ENCODE measurements around the gene RPL6. TPM values are rescaled to one million over a fixed set of nuclear protein-coding genes. Genes with fewer than 3 reads are reported as not detected.
A peak's percentile ranks its signal among the peaks of the same experiment; 100 is the strongest.
"Not testable (repeated sequence)": the region's sequence is repeated elsewhere in the genome, so short reads cannot be mapped to it uniquely, and the experiment has no call there.

RPL6 gene
- total RNA-seq, 1 donor from 2014 or later, result 1,628 TPM

GRCh38 chr12:112418273-112418607 lies 8.8 kb upstream of the RPL6 start:
- peaks cover 22% of the 10 kb centered on the region for H3K4me1 Mint-ChIP-seq
- no peaks in the 10 kb centered on the region for H3K36me3 Mint-ChIP-seq
- no peak for DNase-seq (ENCODE audit: low spot score in 2 of 2, unreplicated experiment in 2 of 2)
- H3K9me3 Mint-ChIP-seq, result no peaks in the 10 kb centered on the region
- TF ChIP-seq, protein P1, sequence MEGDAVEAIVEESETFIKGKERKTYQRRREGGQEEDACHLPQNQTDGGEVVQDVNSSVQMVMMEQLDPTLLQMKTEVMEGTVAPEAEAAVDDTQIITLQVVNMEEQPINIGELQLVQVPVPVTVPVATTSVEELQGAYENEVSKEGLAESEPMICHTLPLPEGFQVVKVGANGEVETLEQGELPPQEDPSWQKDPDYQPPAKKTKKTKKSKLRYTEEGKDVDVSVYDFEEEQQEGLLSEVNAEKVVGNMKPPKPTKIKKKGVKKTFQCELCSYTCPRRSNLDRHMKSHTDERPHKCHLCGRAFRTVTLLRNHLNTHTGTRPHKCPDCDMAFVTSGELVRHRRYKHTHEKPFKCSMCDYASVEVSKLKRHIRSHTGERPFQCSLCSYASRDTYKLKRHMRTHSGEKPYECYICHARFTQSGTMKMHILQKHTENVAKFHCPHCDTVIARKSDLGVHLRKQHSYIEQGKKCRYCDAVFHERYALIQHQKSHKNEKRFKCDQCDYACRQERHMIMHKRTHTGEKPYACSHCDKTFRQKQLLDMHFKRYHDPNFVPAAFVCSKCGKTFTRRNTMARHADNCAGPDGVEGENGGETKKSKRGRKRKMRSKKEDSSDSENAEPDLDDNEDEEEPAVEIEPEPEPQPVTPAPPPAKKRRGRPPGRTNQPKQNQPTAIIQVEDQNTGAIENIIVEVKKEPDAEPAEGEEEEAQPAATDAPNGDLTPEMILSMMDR (IDR thresholded peaks at IDR 0.05; ENCODE audit: unreplicated experiment), result no peak
- peak overlapping the region; percentile 89 for H3K4me3 Mint-ChIP-seq
- peak overlapping the region; percentile 95 for H3K27ac Mint-ChIP-seq
- peaks cover 2% of the 10 kb centered on the region for H3K27me3 Mint-ChIP-seq (ENCODE audit: low read depth)

GRCh38 chr12:112415457-112415856 lies 6.1 kb upstream of the RPL6 start:
- H3K36me3 Mint-ChIP-seq; H3K9me3 Mint-ChIP-seq; H3K27ac Mint-ChIP-seq; DNase-seq (ENCODE audit: low spot score in 2 of 2, unreplicated experiment in 2 of 2); H3K4me3 Mint-ChIP-seq; H3K27me3 Mint-ChIP-seq (ENCODE audit: low read depth): not testable (repeated sequence)
- H3K4me1 Mint-ChIP-seq, result peaks cover 13% of the 10 kb centered on the region

DNA sequence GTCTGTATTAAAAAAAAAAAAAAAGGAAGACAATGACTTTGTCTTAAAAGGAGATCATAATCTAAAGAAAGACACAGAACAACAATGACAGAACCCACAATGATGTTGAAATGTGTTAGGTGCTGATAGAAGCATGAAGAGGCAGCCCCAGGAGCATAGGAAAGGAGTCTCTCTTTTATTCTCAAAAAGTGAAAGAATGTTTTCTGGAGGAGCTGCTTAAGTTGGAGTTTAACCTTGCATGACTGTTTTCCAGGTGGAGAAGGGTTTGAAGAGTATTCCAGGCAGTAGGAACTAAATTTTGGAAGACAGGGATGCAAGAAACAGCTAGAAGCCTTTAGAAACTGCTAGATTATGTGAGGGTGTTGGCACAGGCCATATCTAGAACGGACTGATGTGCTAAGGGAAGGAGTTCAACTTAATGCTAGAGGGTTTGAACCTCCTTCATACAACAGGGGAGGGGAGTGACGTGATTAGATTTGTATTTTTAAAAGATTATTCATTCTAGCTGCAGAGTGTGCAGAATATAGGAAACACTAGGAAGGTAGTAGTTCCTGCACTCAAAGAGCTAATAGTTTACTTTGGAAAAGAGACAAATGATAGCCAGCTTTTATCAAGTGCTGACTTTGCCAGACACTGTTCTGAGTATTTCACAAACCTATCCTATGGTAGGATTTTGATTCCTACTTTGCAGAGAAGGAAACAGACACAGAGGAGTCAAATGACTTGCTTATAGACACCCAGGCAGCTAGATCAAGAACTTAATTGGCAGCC lies 4.6 kb upstream of the RPL6 start:
- Mint-ChIP-seq H3K9me3 (no peaks in the 10 kb centered on the region), H3K36me3 (no peaks in the 10 kb centered on the region), H3K27ac (no peak overlapping the region), H3K4me3 (no peak overlapping the region), H3K4me1 (peaks cover 3% of the 10 kb centered on the region), H3K27me3 (ENCODE audit: low read depth) (peaks cover 2% of the 10 kb centered on the region)
- TF ChIP-seq, protein P1 (IDR thresholded peaks at IDR 0.05; ENCODE audit: unreplicated experiment), result no peak
- no peak for DNase-seq (ENCODE audit: low spot score in 2 of 2, unreplicated experiment in 2 of 2)

DNA sequence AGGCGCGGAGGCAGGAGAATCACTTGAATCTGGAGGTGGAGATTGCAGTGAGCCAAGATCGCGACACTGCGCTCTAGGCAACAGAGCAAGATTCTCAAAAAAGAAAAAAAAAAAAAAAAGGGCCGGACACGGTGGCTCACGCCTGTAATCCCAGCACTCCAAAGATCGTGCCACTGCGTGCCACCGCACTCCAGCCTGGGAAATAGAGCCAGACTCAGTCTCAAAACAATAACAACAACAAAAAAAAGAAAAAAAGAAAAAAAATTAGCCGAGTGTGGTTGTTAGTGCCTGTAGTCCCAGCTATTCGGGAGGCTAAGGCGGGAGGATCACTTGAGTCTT lies 470 bp upstream of the RPL6 start:
- peaks cover under 1% of the 10 kb centered on the region for H3K27me3 Mint-ChIP-seq (ENCODE audit: low read depth)
- TF ChIP-seq, protein P1 (IDR thresholded peaks at IDR 0.05; ENCODE audit: unreplicated experiment), result no peak
- peak overlapping the region; percentile 100 for H3K27ac Mint-ChIP-seq
- DNase-seq (ENCODE audit: low spot score in 2 of 2, unreplicated experiment in 2 of 2), result no peak
- peaks cover 23% of the 10 kb centered on the region for H3K36me3 Mint-ChIP-seq
- no peaks in the 10 kb centered on the region for H3K9me3 Mint-ChIP-seq
- peaks cover 22% of the 10 kb centered on the region for H3K4me1 Mint-ChIP-seq
- peak overlapping the region; percentile 100 for H3K4me3 Mint-ChIP-seq

DNA sequence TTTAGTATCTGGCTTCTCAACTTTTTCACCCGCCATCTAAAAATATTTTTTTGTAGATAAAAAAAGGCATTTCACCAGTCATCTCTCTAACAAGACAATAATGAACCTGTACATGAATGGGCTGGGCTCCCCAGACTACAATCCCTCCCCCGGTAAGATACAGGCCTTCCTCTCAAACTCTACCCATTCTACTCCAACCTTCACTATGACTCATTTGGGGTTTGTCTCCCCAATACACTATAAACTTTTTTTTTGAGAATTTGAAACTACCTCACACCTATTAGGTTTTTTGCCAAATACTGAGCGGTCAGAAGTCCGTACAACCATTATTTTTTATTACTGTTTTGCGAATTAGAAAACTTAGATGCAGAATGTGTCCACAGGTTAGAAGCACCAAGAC lies 784 bp downstream of the RPL6 start:
- Mint-ChIP-seq H3K36me3 (peaks cover 23% of the 10 kb centered on the region), H3K9me3 (no peaks in the 10 kb centered on the region)

DNA sequence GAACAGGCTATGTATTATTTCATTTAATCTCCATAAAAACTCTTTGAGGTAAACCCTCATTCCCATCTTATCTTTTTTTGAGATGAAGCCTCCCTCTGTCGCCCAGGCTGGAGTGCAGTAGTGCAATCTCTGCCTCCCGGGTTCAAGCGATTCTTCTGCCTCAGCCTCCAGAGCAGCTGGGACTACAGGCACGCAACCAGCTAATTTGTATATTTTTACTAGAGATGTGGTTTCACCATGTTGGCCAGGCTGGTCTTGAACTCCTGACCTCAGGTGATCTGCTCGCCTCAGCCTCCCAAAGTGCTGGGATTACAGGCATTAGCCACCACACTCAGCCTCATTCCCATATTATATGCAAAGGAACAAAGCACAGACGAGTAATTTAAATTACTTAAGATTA lies 1.7 kb downstream of the RPL6 start:
- H3K9me3 Mint-ChIP-seq; H3K27me3 Mint-ChIP-seq (ENCODE audit: low read depth); DNase-seq (ENCODE audit: low spot score in 2 of 2, unreplicated experiment in 2 of 2): not testable (repeated sequence)
- Mint-ChIP-seq H3K36me3 (peaks cover 25% of the 10 kb centered on the region), H3K4me1 (peaks cover 22% of the 10 kb centered on the region), H3K27ac (peak overlapping the region; percentile 100), H3K4me3 (peak overlapping the region; percentile 100)

More for the DNA sequence above, 784 bp downstream of the RPL6 start:
- Mint-ChIP-seq H3K4me1 (peaks cover 22% of the 10 kb centered on the region), H3K4me3 (peak overlapping the region; percentile 100), H3K27ac (peak overlapping the region; percentile 100), H3K27me3 (ENCODE audit: low read depth) (no peaks in the 10 kb centered on the region)
- DNase-seq (ENCODE audit: low spot score in 2 of 2, unreplicated experiment in 2 of 2), result no peak
- TF ChIP-seq, protein P1 (IDR thresholded peaks at IDR 0.05; ENCODE audit: unreplicated experiment), result no peak
